ENCODE results near the gene BRWD1. TPM values are rescaled to one million over a fixed set of nuclear protein-coding genes. Genes with fewer than 3 reads are reported as not detected.

The BRWD1 gene
- total RNA-seq, 1 experiment from 2014 or later = 28.8 TPM

DNA sequence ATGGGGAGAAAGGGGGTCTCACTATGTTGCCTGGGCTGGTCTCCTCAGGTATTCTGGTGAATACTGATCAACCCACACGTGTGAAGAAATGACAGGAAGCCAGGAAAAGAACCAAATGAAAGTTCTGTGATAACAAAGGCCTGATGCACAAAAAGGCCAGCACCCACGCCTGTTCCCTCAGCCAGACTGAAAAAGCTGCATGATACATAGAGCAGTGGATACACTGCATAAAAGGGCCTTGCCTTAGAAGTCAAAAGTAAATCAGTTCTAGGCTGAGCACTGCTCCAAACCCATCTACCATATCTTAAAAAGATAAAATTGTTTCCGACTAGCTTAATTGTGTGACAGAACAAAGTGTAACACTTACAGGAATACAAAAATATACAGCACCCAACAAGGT lies 93.3 kb downstream of the BRWD1 start:
- CTCF ChIA-PET = interaction anchor here (0.9 kb wide), 1 partner anchor 20 kb away, joined by 3 read pairs; no protein-coding TSS in a partner anchor
- Mint-ChIP-seq H3K27me3 (ENCODE audit: unreplicated experiment) (no peaks in the 10 kb centered on the region), H3K4me1 (ENCODE audit: low read depth, unreplicated experiment) (no peaks in the 10 kb centered on the region), H3K36me3 (ENCODE audit: insufficient read depth, unreplicated experiment) (peaks cover 11% of the 10 kb centered on the region), H3K27ac (ENCODE audit: unreplicated experiment) (no peak overlapping the region), H3K4me3 (ENCODE audit: low read depth, unreplicated experiment) (no peak overlapping the region), H3K9me3 (ENCODE audit: low read depth, unreplicated experiment) (no peaks in the 10 kb centered on the region)
- TF ChIP-seq, protein P1, sequence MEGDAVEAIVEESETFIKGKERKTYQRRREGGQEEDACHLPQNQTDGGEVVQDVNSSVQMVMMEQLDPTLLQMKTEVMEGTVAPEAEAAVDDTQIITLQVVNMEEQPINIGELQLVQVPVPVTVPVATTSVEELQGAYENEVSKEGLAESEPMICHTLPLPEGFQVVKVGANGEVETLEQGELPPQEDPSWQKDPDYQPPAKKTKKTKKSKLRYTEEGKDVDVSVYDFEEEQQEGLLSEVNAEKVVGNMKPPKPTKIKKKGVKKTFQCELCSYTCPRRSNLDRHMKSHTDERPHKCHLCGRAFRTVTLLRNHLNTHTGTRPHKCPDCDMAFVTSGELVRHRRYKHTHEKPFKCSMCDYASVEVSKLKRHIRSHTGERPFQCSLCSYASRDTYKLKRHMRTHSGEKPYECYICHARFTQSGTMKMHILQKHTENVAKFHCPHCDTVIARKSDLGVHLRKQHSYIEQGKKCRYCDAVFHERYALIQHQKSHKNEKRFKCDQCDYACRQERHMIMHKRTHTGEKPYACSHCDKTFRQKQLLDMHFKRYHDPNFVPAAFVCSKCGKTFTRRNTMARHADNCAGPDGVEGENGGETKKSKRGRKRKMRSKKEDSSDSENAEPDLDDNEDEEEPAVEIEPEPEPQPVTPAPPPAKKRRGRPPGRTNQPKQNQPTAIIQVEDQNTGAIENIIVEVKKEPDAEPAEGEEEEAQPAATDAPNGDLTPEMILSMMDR (IDR thresholded peaks at IDR 0.05; ENCODE audit: unreplicated experiment) = no peak
- intact Hi-C loops (cut with micrococcal nuclease; ENCODE audit: unreplicated experiment) = no loop called here
- DNase-seq = no peak
- no TSS peak for BruUV-seq (replicated peaks)

DNA sequence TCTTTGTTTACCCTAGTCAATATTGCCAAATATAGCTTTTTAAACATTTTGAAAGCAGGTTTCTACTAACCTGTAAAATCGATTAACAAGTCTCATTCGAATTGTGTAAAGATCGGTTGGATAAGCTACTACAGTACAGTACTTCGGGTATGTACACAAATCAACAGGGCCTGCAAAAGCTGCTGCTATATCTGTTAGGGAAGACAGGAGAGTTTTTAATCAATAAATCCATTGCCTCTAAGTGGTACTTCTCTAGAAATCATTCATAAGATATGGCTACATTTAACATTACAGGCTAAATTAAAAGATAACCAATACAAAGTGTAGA lies 95.4 kb downstream of the BRWD1 start:
- Mint-ChIP-seq H3K4me3 (ENCODE audit: low read depth, unreplicated experiment) (no peak overlapping the region), H3K36me3 (ENCODE audit: insufficient read depth, unreplicated experiment) (peaks cover 8% of the 10 kb centered on the region), H3K27me3 (ENCODE audit: unreplicated experiment) (no peaks in the 10 kb centered on the region), H3K9me3 (ENCODE audit: low read depth, unreplicated experiment) (no peaks in the 10 kb centered on the region), H3K4me1 (ENCODE audit: low read depth, unreplicated experiment) (no peaks in the 10 kb centered on the region), H3K27ac (ENCODE audit: unreplicated experiment) (no peak overlapping the region)
- intact Hi-C loops (cut with micrococcal nuclease; ENCODE audit: unreplicated experiment) = no loop called here
- CTCF ChIA-PET = no interaction called here
- no peak for DNase-seq
- TF ChIP-seq, protein P1 (IDR thresholded peaks at IDR 0.05; ENCODE audit: unreplicated experiment) = no peak
- BruUV-seq (replicated peaks) = no TSS peak

DNA sequence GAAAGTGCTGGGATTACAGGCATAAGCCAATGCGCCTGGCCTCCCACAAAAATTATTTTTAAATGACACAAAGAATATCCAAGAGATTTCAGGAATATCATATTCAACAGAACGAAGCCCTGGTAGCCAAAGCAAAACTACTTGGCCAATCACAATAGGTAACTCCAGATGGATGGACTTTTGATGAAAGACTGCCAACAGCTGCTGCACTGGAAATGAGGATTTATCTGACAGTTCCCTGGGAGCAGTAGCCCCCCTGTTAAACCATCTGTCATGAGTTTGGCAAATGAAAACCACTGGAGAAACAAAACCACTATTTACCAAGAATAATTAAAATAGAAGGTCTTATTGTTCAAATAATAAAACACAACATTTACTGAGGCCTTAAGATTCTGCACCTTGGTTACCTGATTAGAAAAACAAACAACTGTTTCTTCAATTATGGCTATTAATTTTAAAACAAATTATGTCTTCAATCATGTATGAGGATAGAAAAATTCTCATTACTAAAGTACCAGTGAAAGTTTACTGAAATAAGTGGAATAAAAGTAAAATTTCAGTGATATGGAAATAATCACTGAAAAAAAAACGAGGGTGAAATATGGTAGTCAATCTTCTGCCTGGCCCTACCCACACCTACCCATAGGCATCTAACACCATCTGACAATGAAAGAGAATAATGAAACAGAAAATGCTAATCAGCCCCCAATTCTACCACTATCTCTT lies 95.9 kb downstream of the BRWD1 start:
- peaks cover 13% of the 10 kb centered on the region for H3K36me3 Mint-ChIP-seq (ENCODE audit: insufficient read depth, unreplicated experiment)
- no peak overlapping the region for H3K4me3 Mint-ChIP-seq (ENCODE audit: low read depth, unreplicated experiment)
- H3K27me3 Mint-ChIP-seq (ENCODE audit: unreplicated experiment) = no peaks in the 10 kb centered on the region
- intact Hi-C loops (cut with micrococcal nuclease; ENCODE audit: unreplicated experiment) = no loop called here
- H3K27ac Mint-ChIP-seq (ENCODE audit: unreplicated experiment) = no peak overlapping the region
- H3K4me1 Mint-ChIP-seq (ENCODE audit: low read depth, unreplicated experiment) = no peaks in the 10 kb centered on the region
- TF ChIP-seq, protein P1 (IDR thresholded peaks at IDR 0.05; ENCODE audit: unreplicated experiment) = no peak
- BruUV-seq (replicated peaks) = no TSS peak
- no peak for DNase-seq
- H3K9me3 Mint-ChIP-seq (ENCODE audit: low read depth, unreplicated experiment) = no peaks in the 10 kb centered on the region
- CTCF ChIA-PET = no interaction called here

DNA sequence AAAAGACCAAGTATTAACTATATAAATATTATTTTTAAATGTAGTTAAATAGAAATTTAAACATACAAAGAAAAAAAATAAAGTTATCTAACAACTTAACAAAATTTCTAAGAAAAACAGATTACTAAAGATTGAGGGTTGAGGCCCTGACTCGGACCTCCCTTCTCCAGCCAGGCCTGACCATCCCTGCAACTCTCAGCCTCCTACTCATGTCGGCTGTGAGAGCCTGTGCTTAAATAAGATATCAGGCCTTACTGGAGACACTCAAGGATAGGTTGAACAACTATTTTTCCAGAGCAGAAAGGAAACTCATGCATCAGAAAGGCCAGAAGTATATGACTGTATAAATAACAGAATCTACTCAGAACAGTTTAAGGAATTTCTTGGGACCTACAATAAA lies 97.1 kb downstream of the BRWD1 start:
- peaks cover 12% of the 10 kb centered on the region for H3K36me3 Mint-ChIP-seq (ENCODE audit: insufficient read depth, unreplicated experiment)
- intact Hi-C loops (cut with micrococcal nuclease; ENCODE audit: unreplicated experiment) = no loop called here
- no TSS peak for BruUV-seq (replicated peaks)
- no peak for DNase-seq
- CTCF ChIA-PET = no interaction called here
- H3K4me1 Mint-ChIP-seq (ENCODE audit: low read depth, unreplicated experiment) = no peaks in the 10 kb centered on the region
- H3K27me3 Mint-ChIP-seq (ENCODE audit: unreplicated experiment) = no peaks in the 10 kb centered on the region
- no peak overlapping the region for H3K4me3 Mint-ChIP-seq (ENCODE audit: low read depth, unreplicated experiment)
- H3K27ac Mint-ChIP-seq (ENCODE audit: unreplicated experiment) = no peak overlapping the region
- TF ChIP-seq, protein P1 (IDR thresholded peaks at IDR 0.05; ENCODE audit: unreplicated experiment) = no peak
- H3K9me3 Mint-ChIP-seq (ENCODE audit: low read depth, unreplicated experiment) = no peaks in the 10 kb centered on the region

Data from Calu3 (cell line).